D341Med (cell line): ENCODE results near the gene SHPK.
A peak's percentile ranks its signal among the peaks of the same experiment; 100 is the strongest.

Experiments
- DNase-seq: peaks from one replicate; pipeline ENCODE4 v3.0.0; 2012; ENCODE audit warnings: low spot score

SHPK gene

DNA sequence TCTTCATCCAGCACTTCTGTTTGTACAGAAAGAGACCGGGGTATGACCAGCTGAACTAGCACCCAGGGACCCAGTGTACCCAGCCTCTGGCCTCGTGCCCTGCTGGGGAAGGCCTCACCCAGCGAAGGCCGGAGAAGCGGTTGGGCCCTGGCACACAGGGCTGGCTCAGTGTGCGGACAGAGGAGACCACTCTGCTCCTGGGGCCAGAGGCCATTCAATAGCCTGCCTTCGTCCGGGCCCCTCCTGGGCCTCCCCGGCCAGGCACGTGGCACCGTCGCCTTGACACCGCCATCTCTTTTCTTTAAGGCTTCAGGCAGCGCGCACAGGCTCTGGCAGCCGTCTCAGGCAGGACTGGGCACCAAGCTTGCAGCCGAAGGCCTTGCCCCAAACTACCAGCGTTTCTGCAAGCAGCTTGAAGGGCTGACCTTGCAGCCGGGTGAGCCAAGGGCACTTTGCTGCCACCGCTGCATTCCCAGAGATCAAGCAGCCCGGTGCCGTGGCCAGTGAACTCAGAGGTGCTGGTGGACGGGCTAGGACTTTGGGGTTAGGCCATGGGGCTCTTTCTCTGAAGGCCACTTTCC, 24.4 kb upstream of the SHPK start:
- no peak for DNase-seq

DNA sequence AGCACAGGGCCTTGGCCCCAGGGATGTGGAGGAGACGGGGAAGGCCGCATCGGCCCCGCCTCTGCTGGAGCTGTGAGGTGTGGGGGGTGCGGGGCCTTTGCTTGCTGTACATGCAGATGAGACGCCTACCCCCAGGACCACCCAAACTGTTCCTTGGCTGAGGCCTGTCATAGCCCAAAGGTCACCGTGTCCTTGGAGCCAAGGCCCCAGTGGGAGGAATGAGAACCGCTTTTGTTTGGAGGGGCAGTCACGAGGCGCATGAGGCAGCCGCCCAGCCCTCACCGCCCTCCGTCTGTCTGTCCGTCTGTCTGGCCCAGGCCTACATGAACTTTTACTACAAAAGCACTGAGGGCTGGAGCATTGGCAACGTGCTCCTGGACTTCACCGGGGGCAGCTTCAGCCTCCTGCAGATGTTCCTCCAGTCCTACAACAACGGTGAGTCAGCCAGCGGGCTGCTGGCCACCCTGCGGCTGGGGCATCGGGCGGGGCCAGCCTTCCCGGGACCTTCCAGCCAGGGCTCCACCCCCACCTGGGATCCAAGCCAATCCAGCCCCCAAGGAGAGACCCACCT, 23.6 kb upstream of the SHPK start:
- DNase-seq: no peak

DNA sequence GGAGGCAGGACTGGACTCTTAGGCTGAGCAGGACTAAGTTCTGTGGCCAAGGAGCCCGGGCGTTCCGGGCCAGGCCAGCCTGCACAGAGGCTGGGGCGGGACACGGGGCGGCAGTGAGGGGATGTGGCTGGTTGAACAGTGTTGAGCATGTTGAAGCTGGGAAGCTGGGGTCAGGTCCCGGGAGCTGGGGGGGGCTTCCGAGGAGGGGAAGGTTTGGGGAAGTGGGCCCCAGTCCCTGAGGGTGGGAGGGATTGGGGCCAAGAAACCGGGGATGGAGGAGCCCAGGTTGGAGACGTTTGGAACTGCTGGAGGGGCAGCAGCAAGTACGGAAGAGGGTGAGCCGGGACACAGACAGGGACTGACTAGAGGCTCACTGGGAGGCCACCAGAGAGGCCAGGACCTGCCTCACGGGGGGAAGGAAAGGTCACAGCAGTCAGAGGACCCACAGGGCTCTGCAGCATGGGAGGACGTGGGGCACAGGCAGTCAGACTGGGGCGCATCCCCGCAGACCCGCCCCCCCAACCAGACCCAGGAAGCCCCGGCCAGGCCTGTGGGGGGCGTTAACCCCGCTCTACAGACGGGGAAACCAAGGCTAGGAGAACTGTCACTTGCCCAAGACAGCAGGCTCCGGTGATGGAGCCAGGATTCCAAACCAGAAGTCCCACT, 22.9 kb upstream of the SHPK start:
- DNase-seq: no peak

DNA sequence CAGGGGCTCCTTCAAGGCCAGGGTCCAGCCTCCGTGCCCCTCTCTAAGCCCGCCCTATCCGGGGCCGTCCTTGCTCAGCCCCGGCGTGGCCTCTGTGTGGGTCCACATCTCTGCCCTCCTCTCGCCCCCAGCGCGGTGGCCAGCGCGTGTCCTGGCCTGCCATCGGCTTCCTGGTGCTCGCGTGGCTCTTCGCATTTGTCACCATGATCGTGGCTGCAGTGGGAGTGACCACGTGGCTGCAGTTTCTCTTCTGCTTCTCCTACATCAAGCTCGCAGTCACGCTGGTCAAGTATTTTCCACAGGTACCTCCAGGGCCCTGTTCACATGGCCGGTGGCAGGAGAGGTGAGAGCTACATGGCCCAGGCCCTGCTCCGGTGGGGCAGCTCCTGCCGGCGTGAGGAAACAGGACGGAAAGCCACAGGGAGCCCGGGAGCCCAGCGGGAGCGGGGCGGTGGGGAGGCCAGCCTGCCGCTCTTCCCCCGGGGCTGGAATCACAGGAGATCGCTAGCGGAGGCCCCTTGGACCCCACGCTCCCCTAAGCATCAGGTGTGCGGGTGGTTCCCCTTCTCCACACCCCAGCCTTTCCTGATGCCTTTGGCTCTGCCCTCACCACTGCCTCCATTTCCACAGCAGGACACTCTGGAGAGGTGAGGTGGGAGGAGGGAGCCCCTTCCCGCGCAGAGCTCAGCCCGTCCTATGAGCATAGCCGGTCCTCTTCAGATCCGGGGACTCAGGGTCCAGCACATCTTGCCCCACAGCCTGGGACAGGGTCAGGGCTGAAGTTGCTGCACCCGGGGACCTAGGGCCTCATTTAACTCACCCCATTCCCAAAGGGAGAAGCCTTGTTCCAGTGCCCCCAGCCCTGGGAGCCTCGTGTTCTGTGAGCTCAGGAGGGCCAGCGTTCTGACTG, 22.1 kb upstream of the SHPK start:
- DNase-seq: no peak

DNA sequence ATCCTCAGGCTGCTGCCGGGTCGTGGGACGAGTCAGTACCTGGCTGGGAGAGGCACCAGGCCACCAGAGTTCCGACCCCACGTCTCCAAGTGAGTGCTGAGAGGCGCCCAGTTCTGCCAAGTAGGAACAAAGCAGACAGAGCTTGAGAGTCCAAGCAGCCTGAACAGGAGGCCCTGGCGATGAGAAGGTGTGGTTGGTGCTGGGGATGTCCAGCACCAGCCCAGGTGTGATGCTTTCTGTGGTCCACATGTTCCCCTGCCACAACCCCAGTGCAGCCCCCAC, 21.5 kb upstream of the SHPK start:
- DNase-seq: no peak

DNA sequence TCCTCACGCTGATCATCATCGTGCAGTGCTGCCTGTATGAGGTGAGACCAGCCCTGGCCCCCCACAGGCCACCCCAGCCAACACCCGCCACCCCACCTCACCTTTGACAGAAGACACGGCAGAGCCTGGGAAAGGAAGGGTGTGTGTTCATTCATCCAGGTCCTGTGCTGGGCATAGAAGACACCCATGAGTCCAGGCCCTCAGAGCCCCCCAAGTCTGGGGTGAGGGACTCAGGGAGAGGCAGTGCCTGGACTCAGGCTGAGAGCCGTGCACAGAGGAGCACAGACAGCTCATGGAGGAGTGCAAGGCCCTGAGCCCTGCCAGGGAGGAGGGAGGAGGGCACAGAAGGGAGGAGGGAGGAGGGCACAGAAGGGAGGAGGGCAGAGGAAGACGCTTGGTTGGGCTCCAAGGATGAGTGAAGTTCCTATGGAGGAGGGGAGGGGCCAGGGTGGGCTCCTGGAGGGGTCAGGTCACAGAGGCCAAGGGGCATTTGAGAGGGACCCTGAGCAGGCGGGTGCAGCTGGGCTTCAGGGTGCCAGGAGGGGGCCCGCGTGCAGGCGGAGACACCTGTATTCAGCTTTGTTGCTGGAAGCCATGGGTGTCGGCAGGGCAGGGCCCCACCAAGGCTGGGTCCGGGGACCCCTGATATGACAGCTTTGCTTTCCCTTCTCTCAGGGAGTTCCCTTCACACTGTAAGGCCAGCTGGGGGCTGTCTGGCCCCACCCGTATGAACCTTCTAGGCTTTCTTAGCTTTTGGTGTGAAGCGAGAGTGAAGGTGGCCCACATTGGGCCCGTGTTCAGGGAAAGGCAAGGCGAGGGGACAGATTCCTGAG, 20.9 kb upstream of the SHPK start:
- DNase-seq: no peak

DNA sequence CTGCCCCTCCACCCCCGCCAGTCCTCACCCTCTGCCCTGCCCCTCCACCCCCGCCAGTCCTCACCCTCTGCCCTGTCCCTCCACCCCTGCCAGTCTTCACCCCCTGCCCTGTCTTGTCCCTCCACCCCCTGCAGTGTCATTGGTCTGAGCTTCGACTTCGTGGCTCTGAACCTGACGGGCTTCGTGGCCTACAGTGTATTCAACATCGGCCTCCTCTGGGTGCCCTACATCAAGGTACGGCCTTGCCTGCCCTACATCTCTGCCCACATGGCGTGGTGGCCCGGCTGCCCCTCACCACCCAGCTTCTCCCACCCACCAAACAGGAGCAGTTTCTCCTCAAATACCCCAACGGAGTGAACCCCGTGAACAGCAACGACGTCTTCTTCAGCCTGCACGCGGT, 20.3 kb upstream of the SHPK start:
- DNase-seq: no peak

DNA sequence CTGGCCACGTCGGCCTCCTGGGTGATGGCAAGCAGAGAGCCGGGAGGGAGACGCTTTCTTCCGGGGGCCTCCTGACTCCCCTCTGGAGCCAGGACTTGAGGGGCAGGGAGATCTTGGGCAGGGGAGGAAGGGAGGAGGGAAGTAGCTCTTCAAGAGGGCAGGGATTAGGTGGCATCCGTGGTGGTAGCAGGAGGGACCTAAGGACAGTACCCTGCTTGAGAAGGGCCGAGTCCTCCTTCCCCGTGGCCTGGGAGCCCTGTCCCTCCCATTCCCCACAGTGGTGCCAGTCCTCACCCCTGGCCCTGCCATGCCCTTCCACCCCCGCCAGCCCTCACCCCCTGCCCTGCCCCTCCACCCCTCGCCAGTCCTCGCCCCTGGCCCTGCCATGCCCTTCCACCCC, 19.7 kb upstream of the SHPK start:
- DNase-seq: no peak

DNA sequence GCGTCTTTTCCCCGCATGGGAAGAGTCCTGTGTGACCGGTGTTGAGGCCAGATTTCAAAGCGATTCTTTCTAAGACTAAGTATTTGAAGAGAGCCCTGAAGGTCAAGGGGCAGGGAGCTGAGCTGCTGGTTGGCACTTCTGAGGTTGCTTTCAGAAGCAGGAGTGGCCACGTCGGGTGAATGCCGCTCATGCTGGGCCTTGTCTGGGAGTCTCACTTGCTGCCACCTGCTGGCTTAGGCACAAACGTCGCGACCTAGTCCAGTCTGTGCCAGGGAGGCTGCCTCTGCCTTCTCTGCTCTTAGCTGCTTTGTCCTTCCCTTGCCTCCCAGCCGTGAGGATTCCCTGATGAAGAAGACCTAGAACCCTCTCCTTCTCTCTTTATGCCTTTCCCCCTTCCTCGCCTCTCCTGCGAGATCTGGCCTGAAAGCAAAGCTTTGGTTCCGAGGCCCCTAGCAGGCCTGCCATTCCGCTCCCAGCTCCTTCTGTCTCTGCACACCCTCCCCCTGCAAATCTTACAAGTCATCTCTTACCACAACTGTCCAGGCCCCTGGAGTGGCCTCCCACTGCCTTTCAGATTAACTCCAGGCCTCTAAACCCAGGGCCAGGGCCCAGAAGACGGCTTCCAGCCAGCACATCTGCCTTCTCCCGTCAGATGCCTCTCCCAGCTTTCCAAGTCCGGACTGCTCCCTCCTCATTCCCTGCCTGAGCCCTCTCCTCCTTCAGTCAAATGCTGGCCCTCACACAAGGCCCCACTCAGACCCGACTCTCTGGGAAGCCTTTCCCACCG, 11.9 kb upstream of the SHPK start:
- DNase-seq: peak; percentile 68

DNA sequence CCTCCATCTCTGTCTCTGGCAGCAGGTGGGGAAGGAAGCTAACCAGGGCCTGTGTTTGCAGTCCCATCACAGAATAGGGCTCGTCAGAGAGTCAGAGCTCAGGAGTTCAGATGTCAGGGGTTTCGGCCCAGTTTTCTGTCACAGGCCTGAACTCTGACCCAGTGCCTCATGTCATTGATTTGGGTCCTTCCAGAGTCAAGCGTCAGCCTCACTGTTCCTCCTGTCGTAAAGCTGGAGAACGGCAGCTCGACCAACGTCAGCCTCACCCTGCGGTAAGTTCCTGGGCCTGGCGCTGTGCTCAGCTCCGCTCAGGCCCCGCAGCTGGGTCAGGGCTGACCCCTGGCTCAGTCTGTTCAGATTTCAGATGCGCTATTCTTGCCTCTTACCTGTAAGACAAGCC, 11.2 kb upstream of the SHPK start:
- DNase-seq: no peak

DNA sequence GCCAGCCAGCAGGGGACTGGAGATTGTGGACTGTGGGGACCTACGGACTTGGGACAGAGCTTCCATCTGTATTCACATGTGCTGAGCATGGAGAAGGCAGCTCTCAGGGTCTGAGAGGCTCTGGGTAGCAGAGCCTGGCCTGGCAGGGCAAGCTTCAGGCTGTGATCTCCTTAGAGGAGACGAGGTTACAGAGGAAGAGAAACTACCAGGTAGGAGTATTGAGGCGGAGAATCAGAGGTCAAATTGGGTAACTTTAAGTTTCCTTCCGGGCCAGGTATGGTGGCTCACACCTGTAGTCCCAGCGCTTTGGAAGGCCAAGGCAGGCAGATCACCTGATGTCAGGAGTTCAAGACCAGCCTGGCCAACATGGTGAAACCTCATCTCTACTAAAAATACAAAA, 9.3 kb upstream of the SHPK start:
- DNase-seq: no peak

DNA sequence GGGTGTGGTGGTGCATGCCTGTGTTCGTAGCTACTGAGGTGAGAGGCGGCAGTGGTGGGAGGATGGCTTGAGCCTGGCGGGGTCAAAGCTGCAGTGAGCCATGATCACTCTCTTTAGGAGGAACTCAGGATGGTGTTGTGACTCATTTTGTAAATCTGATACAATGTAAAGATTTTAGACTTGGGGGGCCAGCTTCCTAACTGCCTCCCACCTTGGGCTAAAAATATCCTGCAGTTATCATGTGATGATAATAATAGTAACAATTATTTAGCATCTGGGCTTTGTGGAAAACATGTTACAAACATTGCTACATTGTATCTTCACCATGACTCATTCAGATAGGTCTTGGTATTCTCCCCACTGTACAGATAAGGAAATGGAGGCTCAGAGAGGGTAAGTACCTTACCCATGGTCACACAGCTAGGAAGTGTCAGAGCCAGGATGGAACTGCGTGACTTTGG, 7.9 kb upstream of the SHPK start:
- no peak for DNase-seq

DNA sequence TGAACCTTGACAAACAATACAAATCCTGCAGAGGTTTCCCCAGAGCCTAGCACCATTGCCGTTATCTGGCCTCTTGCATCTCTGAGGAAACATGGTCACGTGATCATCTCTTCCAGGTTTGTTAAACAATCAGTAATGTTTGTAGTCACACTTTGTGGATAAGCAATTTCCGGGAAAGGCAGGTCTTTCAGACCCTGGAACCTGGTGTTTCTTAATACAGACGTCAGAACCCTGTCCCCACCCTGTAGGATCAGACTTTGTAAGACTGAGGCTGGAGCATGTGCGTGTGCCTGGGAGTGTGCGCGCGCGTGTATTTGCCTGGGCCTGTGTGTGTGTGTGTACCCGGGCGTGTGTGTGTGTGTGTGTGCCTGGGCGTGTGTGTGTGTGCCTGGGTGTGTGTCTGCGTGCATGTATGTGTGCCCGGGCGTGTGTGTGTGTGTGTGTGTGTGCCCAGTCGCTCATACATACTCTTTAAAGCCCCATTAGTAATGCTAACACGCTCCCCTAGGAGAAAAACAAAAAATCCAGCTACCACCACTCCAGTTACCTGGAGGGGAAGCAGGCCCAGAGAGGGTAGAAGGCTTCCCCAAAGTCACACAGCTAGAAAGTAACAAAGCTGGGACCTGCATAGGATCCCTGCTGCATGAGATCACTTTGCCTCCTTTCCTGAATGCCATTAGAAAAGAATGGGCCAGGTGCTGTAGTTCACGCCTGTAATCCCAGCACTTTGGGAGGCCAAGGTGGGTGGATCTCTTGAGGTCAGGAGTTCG, 5.9 kb upstream of the SHPK start:
- DNase-seq: no peak

DNA sequence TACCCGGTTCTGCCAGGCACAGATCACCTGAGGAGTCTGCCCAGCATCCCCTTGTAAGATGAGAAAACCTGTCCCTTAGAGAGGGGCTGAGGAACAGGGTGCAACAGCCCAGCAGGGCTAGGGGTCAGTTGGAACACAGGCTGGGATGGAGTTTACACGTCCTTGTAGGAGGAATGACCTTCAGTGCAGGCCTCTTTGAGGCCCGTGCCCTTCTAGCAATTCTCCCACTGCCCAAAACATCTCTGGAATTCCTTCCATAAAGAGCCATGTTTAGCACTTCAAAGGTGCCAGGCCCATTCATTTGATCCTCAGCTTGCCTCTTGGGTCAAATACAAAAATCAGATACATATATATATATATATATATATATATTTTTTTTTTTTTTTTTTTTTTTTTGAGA, 5.0 kb upstream of the SHPK start:
- DNase-seq: no peak

DNA sequence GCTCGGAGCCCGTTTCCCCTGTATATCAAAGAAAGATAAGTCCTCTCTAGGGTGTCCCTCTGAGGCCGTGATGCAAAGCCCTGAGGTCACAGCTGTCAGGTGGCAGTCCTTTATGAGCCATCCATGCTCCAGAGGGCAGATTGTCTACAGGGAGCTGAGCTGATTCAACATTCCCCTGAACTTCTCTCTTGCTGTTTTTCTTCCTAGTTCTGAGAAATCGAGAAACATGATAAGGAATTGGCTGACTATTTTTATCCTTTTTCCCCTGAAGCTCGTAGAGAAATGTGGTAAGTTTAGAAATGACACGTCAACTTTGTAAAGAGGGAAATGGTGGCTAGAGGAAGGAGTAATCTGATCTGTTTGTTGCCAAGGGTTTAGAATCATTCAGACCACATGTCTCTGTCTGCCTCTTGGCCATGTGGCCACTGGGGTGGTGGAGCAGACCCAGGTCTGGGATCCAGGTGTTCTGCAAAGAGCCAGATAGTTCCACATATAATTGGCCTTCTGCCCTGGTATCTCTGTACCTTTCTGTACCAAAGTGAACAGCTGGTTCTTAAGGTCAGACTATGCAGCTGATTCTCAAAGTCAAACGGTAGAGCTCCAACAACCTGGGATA, 4.0 kb upstream of the SHPK start:
- DNase-seq: no peak

DNA sequence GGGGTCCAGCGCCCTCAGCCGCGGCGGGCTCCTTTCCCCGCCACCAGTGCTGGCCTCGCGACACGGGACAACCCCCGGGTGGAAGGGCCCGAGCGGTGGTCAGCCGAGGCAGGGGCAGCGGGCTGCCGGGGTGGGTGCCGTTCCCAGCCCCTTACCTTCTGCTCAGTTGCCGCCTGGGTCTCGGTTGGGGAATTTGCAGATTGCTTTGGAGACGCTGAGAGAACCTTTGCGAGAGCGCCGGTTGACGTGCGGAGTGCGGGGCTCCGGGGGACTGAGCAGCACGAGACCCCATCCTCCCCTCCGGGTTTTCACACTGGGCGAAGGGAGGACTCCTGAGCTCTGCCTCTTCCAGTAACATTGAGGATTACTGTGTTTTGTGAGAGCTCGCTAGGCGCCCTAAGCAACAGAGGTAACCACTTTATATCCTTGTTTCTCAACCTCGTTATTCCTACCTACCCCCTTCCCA, 891 bp upstream of the SHPK start:
- no peak for DNase-seq

DNA sequence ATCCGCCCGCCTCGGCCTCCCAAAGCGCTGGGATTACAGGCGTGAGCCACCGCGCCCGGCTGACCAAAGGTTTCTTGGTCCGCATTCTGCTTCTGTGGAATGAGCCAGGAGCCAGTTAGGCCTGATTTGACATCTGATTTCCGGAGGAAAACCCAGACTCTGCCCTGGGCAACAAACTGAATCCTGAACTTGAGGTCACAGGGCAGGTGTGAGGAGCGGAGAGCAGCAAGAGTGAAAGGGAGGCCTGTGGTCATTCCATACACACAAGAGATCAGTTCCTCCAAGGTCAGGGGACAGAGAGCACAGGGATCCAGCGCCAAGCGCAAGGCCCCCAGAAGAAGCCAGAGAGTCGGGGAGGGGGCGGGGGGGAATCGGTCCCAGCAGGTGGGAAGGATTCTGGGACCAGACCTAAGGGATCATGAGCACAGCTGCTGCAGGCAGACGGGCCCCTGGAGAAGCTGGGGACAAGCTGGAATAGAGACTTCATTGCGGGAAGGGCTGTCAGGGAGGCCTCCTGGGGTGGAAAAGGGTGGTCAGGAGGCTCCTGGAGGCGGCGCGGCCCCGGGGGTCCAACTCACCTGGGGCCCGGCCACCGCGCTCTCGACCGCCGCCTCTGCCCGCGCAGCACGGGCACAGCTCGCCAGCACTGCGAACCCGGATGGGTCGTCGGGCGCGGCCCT, 436 bp downstream of the SHPK start:
- DNase-seq: no peak

DNA sequence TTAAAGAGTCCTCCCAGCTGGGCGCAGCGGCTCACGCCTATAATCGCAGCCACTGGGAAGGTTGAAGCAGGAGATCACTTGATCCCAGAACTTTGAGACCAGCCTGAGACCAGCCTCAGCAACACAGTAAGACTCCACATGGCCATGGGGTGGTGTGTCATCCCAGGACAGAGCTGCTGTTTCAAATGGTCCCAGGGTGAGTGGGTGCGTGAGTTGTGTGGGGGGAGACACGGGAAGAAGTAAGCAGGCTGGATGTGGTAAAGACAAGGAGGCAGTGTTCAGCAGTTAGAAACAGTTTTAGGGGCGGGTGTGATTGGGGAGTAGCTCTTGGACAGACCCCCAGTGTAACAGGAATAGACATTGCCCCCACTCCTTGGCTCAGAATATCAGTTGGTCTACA, 3.8 kb downstream of the SHPK start:
- DNase-seq: no peak

DNA sequence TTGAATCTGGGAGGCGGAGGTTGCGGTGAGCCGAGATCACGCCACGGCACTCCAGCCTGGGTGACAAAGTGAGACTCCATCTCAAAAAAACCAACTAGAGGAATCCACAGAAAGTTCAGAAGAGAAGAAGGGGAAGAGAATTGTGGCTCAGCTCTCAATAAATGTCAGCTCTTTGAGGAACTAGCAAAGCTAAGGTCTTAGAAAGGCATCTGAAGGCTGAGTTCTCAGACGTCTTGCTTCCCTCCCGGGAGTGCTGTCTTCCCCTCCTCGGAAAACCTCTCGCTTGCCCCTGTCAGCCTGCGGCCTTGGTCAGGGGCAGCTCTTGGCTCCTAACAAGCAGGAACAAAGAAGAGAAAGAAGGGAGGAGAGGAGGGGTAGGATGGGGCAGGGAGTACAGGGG, 5.3 kb downstream of the SHPK start:
- DNase-seq: no peak
